Right lobe of liver (tissue), 6 donors: Measurements from ENCODE around the gene CXCR3. TPM values are rescaled to one million over a fixed set of nuclear protein-coding genes. Genes with fewer than 3 reads are reported as not detected.

ENCODE experiments used
- ATAC-seq, 4 donors: fragments of 200-7000 bp; cut with Tn5 transposase; one replicate each; pipeline ENCODE4 v1.9.1; 2020; ENCODE audit warnings: mild to moderate bottlenecking in 4 of 4, moderate library complexity in 4 of 4
- DNase-seq, 3 donors: peaks; one replicate each; pipeline ENCODE4 v3.0.0-alpha.2; 2020
- H3K27ac ChIP-seq, 3 donors: fragments of 200-600 bp; one replicate each; pipeline ENCODE4 v1.8.0; 2022
- H3K27me3 ChIP-seq, 2 donors: fragments of 200-600 bp; one replicate each; pipeline ENCODE4 v1.8.0; 2022
- H3K36me3 ChIP-seq, 4 donors: fragments of 200-600 bp; sonication (generic) in 1 of 4; one replicate each; pipeline versions ENCODE4 v1.5.1 to v1.8.0; 2017 to 2022; ENCODE audit warnings: control low read depth in 1 of 4
- H3K4me1 ChIP-seq, 4 donors: fragments of 200-600 bp; sonication (generic) in 1 of 4; one replicate each; pipeline versions ENCODE4 v1.5.1 to v1.8.0; 2017 to 2022; ENCODE audit warnings: control low read depth in 1 of 4
- H3K4me3 ChIP-seq, 3 donors: fragments of 200-600 bp; one replicate each; pipeline ENCODE4 v1.8.0; 2022
- H3K9me3 ChIP-seq, 4 donors: fragments of 200-600 bp; sonication (generic) in 1 of 4; one replicate each; pipeline versions ENCODE4 v1.5.1 to v1.8.0; 2017 to 2022; ENCODE audit warnings: control low read depth in 1 of 4
- CTCF ChIP-seq, 4 donors: fragments of 200-600 bp in 3 of 4; fragments of 450-650 bp in 1 of 4; IDR thresholded peaks; one replicate each; pipeline versions ENCODE4 v1.5.1 to v1.8.0; 2016 to 2022; ENCODE audit warnings: antibody characterized with exemption in 4 of 4, mild to moderate bottlenecking in 2 of 4
- POLR2A ChIP-seq: fragments of 450-650 bp; IDR thresholded peaks from one replicate; pipeline ENCODE4 v1.6.1; 2017; ENCODE audit warnings: antibody characterized with exemption, mild to moderate bottlenecking
- WGBS: methylation state at CpG from one replicate; pipeline ENCODE4 v1.1.6; 2018; ENCODE audit warnings: low coverage, low lambda C conversion rate; ENCODE audit not compliant: insufficient coverage; ENCODE audit errors: missing lambda C conversion rate; 5-methylcytosine and 5-hydroxymethylcytosine counted together
- intact Hi-C, 2 donors: fragments of 100-400 bp; cut with DNase I; formaldehyde crosslinking; loops; one replicate each; pipeline versions ENCODE4 v1.11.2 to v1.14.1; 2022
- total RNA-seq, 6 experiments: library from RNA; depleted of rRNA in 2 of 6; stranded (reverse); fragments of >200 nt in 2 of 6; fragmentation: NEBNext Ultra II Directional in 3 of 6; extraction: Animal tissue kit (Norgen Biotek cat#: 25700) in 3 of 6; gene quantifications; one replicate each; pipeline versions ENCODE4 v1.1.0 to v1.2.4, GENCODE V29; 2016 to 2023
- donor health status: DM: no; HTN: yes; CAD: no.
- donor health status: DM: no; HTN: no; CAD: no.
- donor health status: DM: no; HTN: no; CAD: no.
- donor health status: DM: no; HTN: yes; CAD: no.
- donor health status: DM: no; HTN: yes; CAD: no.

The CXCR3 gene
- total RNA-seq, 6 experiments from 2014 or later, result 0.13 TPM; not detected in 5

GRCh38 chrX:71660562-71661416 lies 42.5 kb upstream of the CXCR3 start:
- no peaks in the 10 kb centered on the region for H3K4me1 ChIP-seq
- no peak overlapping the region for H3K4me3 ChIP-seq
- DNase-seq (no peak), ATAC-seq (no peak)
- TF ChIP-seq CTCF (IDR thresholded peaks at IDR 0.05), result no peak
- TF ChIP-seq POLR2A, result no peak
- H3K36me3 ChIP-seq, result no peaks in the 10 kb centered on the region
- H3K27me3 ChIP-seq, result no peaks in the 10 kb centered on the region
- H3K9me3 ChIP-seq, result no peaks in the 10 kb centered on the region
- intact Hi-C loops, result no loop called here
- H3K27ac ChIP-seq, result no peak overlapping the region
- WGBS, result 62% methylated on average over 5 of the region's 22 CpGs

- no peak overlapping the region for H3K4me3 ChIP-seq
- intact Hi-C loops, result no loop called here
- no peaks in the 10 kb centered on the region for H3K9me3 ChIP-seq
- no CpG with 5 or more reads among the region's 6 CpGs for WGBS
- ATAC-seq (peak; percentile 53 to 69 (median 62)), DNase-seq (no peak)
- H3K27me3 ChIP-seq, result no peaks in the 10 kb centered on the region
- H3K4me1 ChIP-seq, result no peaks in the 10 kb centered on the region
- H3K36me3 ChIP-seq, result no peaks in the 10 kb centered on the region
- no peak overlapping the region for H3K27ac ChIP-seq
- TF ChIP-seq POLR2A, result no peak
- no peak for TF ChIP-seq CTCF (IDR thresholded peaks at IDR 0.05)
Measured at GRCh38 chrX:71659959-71660358, 41.6 kb upstream of the CXCR3 start.

- no peak overlapping the region for H3K27ac ChIP-seq
- ATAC-seq (peak in 3 of 4 donors; percentile 25 to 52 (median 43)), DNase-seq (no peak)
- H3K36me3 ChIP-seq, result no peaks in the 10 kb centered on the region
- no peak for TF ChIP-seq CTCF (IDR thresholded peaks at IDR 0.05)
- TF ChIP-seq POLR2A, result no peak
- no peaks in the 10 kb centered on the region for H3K4me1 ChIP-seq
- intact Hi-C loops, result no loop called here
- H3K4me3 ChIP-seq, result no peak overlapping the region
- no peaks in the 10 kb centered on the region for H3K9me3 ChIP-seq
- WGBS, result 43% methylated on average over 3 of the region's 3 CpGs
- no peaks in the 10 kb centered on the region for H3K27me3 ChIP-seq
Measured at GRCh38 chrX:71659342-71659741, 41.0 kb upstream of the CXCR3 start.

DNA sequence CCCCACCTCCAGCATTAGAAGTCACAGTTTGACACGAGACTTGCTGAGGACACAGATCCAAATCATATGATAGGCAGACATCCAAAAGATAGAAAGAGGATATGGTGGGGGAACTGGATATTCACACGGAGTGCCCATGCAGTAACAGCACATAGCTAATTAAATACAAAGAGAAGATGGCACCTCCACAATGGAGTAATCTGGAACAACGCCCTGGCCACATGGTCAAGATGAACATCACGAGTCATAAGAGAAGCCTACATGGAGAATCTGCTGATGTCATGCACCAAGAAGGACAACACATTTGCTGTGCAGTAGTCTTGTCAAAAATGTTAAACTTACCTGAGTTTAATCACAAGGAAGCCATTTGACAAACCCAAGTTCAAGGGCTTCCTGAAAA lies 39.0 kb upstream of the CXCR3 start:
- intact Hi-C loops, result no loop called here
- Histone ChIP-seq H3K27me3 (no peaks in the 10 kb centered on the region), H3K9me3 (no peaks in the 10 kb centered on the region), H3K27ac (no peak overlapping the region), H3K36me3 (no peaks in the 10 kb centered on the region), H3K4me1 (no peaks in the 10 kb centered on the region), H3K4me3 (no peak overlapping the region)
- WGBS, result 63% methylated on average over 4 of the region's 4 CpGs
- ATAC-seq (no peak), DNase-seq (no peak)
- no peak for TF ChIP-seq CTCF (IDR thresholded peaks at IDR 0.05)
- no peak for TF ChIP-seq POLR2A
